IMR-90 (cell line): Measurements from ENCODE around the gene MAB21L3. TPM values are rescaled to one million over a fixed set of nuclear protein-coding genes. Genes with fewer than 3 reads are reported as not detected.

ENCODE experiments used
- ATAC-seq: fragments of 200-7000 bp; cut with Tn5 transposase; 2 replicates; pipeline ENCODE4 v1.9.1; 2020; ENCODE audit warnings: low read depth, mild to moderate bottlenecking, moderate library complexity
- BruUV-seq: library from RNA; stranded (reverse); fragments of 400-500 nt; replicated peaks from 2 replicates; lab custom pipeline; 2021; lab: Mats Ljungman, UMichigan
- CTCF ChIA-PET: fragments of 300-600 bp; formaldehyde crosslinking; extraction: SDS; loops from one replicate; lab custom pipeline; 2021; ENCODE audit warnings: antibody characterized with exemption; lab: Yijun Ruan, JAX
- POLR2A ChIA-PET: fragments of 300-600 bp; sonication (Branson Sonifier 250); formaldehyde crosslinking; loops from one replicate; lab custom pipeline; 2022; ENCODE audit warnings: antibody characterized with exemption; ENCODE audit not compliant: unreplicated experiment; lab: Charles Lee
- DNase-seq: peaks from one replicate; pipeline ENCODE4 v3.0.0; 2013
- H2AFZ ChIP-seq: replicated peaks from 2 replicates; pipeline ENCODE3; 2013; ENCODE audit warnings: low read length, mild to moderate bottlenecking; ENCODE audit not compliant: poor library complexity
- H2AK5ac ChIP-seq: 2 replicates; pipeline ENCODE4 v1.6.1; 2013; ENCODE audit warnings: low read depth, low read length, inconsistent platforms
- H2AK9ac ChIP-seq: replicated peaks from 2 replicates; pipeline ENCODE3; 2013; ENCODE audit warnings: mild to moderate bottlenecking, low read depth, low read length, moderate library complexity; ENCODE audit not compliant: poor library complexity
- H2BK120ac ChIP-seq: 2 replicates; pipeline ENCODE4 v1.6.1; 2013; ENCODE audit warnings: low read depth, low read length, inconsistent platforms
- H2BK15ac ChIP-seq: 3 replicates; pipeline ENCODE4 v1.6.1; 2013; ENCODE audit warnings: low read depth, low read length, inconsistent platforms
- H2BK20ac ChIP-seq: 2 replicates; pipeline ENCODE4 v1.6.1; 2013; ENCODE audit warnings: low read depth, mild to moderate bottlenecking, inconsistent platforms, low read length, moderate library complexity
- H2BK5ac ChIP-seq: 2 replicates; pipeline ENCODE4 v1.6.1; 2013; ENCODE audit warnings: mild to moderate bottlenecking, low read depth, low read length, inconsistent platforms; ENCODE audit not compliant: poor library complexity, severe bottlenecking
- H3K14ac ChIP-seq: replicated peaks from 2 replicates; pipeline ENCODE4 v1.6.1; 2013; ENCODE audit warnings: low read depth, low read length, inconsistent platforms
- H3K18ac ChIP-seq: 2 replicates; pipeline ENCODE4 v1.6.1; 2013; ENCODE audit warnings: low read depth, low read length, control low read depth
- H3K23ac ChIP-seq: 2 replicates; pipeline ENCODE4 v1.6.1; 2013; ENCODE audit warnings: low read depth, low read length, inconsistent platforms
- H3K27ac ChIP-seq: 2 replicates; pipeline ENCODE4 v1.5.1; 2013; ENCODE audit warnings: mild to moderate bottlenecking, control low read depth, low read length; ENCODE audit not compliant: insufficient read depth
- H3K27me3 ChIP-seq: 2 replicates; pipeline ENCODE4 v1.6.1; 2013; ENCODE audit warnings: low read length; ENCODE audit not compliant: control insufficient read depth, insufficient read depth
- H3K36me3 ChIP-seq: 2 replicates; pipeline ENCODE4 v1.6.1; 2013; ENCODE audit warnings: low read length, mixed read lengths; ENCODE audit not compliant: control insufficient read depth, insufficient read depth
- H3K4ac ChIP-seq: 2 replicates; pipeline ENCODE4 v1.6.1; 2013; ENCODE audit warnings: low read depth, low read length, inconsistent platforms
- H3K4me1 ChIP-seq: 2 replicates; pipeline ENCODE4 v1.6.1; 2013; ENCODE audit warnings: low read length, mixed read lengths; ENCODE audit not compliant: control insufficient read depth, insufficient read depth
- H3K4me2 ChIP-seq: 2 replicates; pipeline ENCODE4 v1.6.1; 2013; ENCODE audit warnings: low read depth, mild to moderate bottlenecking, control low read depth, low read length, moderate library complexity
- H3K4me3 ChIP-seq: 2 replicates; pipeline ENCODE4 v1.5.1; 2013; ENCODE audit warnings: low read depth, mild to moderate bottlenecking, control low read depth, low read length, moderate library complexity; ENCODE audit not compliant: insufficient read depth
- H3K56ac ChIP-seq: 2 replicates; pipeline ENCODE4 v1.6.1; 2013; ENCODE audit warnings: low read length, inconsistent platforms; ENCODE audit not compliant: insufficient read depth; ENCODE audit errors: extremely low read depth
- H3K79me1 ChIP-seq, 2 experiments: 2 replicates each; pipeline ENCODE4 v1.6.1; 2013; ENCODE audit warnings: low read length in 2 of 2, inconsistent platforms in 1 of 2, low read depth in 1 of 2
- H3K9ac ChIP-seq: 2 replicates; pipeline ENCODE4 v1.6.1; 2013; ENCODE audit warnings: low read depth, low read length, control low read depth
- H3K9me1 ChIP-seq: 2 replicates; pipeline ENCODE4 v1.6.1; 2013; ENCODE audit warnings: low read length, inconsistent platforms; ENCODE audit not compliant: insufficient read depth
- H3K9me3 ChIP-seq: 2 replicates; pipeline ENCODE4 v1.6.1; 2013; ENCODE audit warnings: low read length; ENCODE audit not compliant: control insufficient read depth, insufficient read depth
- H4K20me1 ChIP-seq: 2 replicates; pipeline ENCODE4 v1.6.1; 2013; ENCODE audit warnings: low read length, inconsistent platforms; ENCODE audit not compliant: insufficient read depth
- H4K5ac ChIP-seq: 2 replicates; pipeline ENCODE4 v1.6.1; 2013; ENCODE audit warnings: mild to moderate bottlenecking, low read depth, low read length, control low read depth
- H4K8ac ChIP-seq, 2 experiments: 2 replicates each; pipeline ENCODE4 v1.6.1; 2013; ENCODE audit warnings: low read depth in 2 of 2, low read length in 2 of 2, control low read depth in 1 of 2, inconsistent platforms in 1 of 2
- H4K91ac ChIP-seq: 2 replicates; pipeline ENCODE4 v1.6.1; 2013; ENCODE audit warnings: low read depth, low read length, inconsistent platforms; ENCODE audit not compliant: insufficient read depth
- BHLHE40 ChIP-seq: fragments of 150-350 bp; IDR thresholded peaks from 2 replicates; pipeline ENCODE4 v1.6.1; 2016; ENCODE audit warnings: mild to moderate bottlenecking, low read depth, low read length
- CEBPB ChIP-seq: IDR thresholded peaks from 2 replicates; pipeline ENCODE4 v1.6.1; 2012; ENCODE audit warnings: low read depth, low read length, improper control_type of control experiment
- CHD1 ChIP-seq: IDR thresholded peaks from 2 replicates; pipeline ENCODE4 v1.6.1; 2012; ENCODE audit warnings: low read depth, low read length, improper control_type of control experiment
- FOS ChIP-seq: fragments of 150-350 bp; IDR thresholded peaks from 2 replicates; pipeline ENCODE4 v1.6.1; 2016; ENCODE audit warnings: low read depth, low read length
- MAFK ChIP-seq: IDR thresholded peaks from 2 replicates; pipeline ENCODE4 v1.6.1; 2012; ENCODE audit warnings: low read depth, low read length, improper control_type of control experiment
- MAZ ChIP-seq: IDR thresholded peaks from 2 replicates; pipeline ENCODE4 v1.6.1; 2012; ENCODE audit warnings: low read depth, mild to moderate bottlenecking, low read length, improper control_type of control experiment, moderate library complexity, borderline replicate concordance
- MXI1 ChIP-seq: IDR thresholded peaks from 2 replicates; pipeline ENCODE4 v1.6.1; 2012; ENCODE audit warnings: low read depth, mild to moderate bottlenecking, low read length, moderate library complexity, borderline replicate concordance
- NFE2L2 ChIP-seq: fragments of 150-350 bp; IDR thresholded peaks from 2 replicates; pipeline ENCODE4 v1.6.1; 2016; ENCODE audit warnings: low read depth, mild to moderate bottlenecking, low read length
- POLR2A ChIP-seq: IDR thresholded peaks from 2 replicates; pipeline ENCODE4 v1.6.1; 2012; ENCODE audit warnings: mild to moderate bottlenecking, low read depth, low read length
- RAD21 ChIP-seq: IDR thresholded peaks from 2 replicates; pipeline ENCODE4 v1.6.1; 2012; ENCODE audit warnings: low read length, improper control_type of control experiment
- RCOR1 ChIP-seq: IDR thresholded peaks from 2 replicates; pipeline ENCODE4 v1.6.1; 2012; ENCODE audit warnings: mild to moderate bottlenecking, low read length, improper control_type of control experiment; ENCODE audit not compliant: insufficient replicate concordance
- RFX5 ChIP-seq: IDR thresholded peaks from 2 replicates; pipeline ENCODE4 v1.8.0; 2012; ENCODE audit warnings: low read depth, mild to moderate bottlenecking, low read length, moderate library complexity
- SMC3 ChIP-seq: fragments of 150-350 bp; IDR thresholded peaks from 2 replicates; pipeline ENCODE4 v1.6.1; 2016; ENCODE audit warnings: low read depth, mild to moderate bottlenecking, antibody characterized with exemption, low read length, moderate library complexity
- WGBS, 2 experiments: methylation state at CpG; one replicate each; pipeline versions ENCODE4 v1.1.5 to v1.1.7; 2013; ENCODE audit warnings: missing lambda C conversion rate in 2 of 2; ENCODE audit not compliant: insufficient read length in 1 of 2; ENCODE audit errors: extremely low coverage in 2 of 2; 5-methylcytosine and 5-hydroxymethylcytosine counted together
- dilution Hi-C: fragments of 300-500 bp; cut with HindIII; formaldehyde crosslinking; loops from one replicate; pipeline ENCODE4 v1.14.3; 2018; ENCODE audit warnings: low sequenced_read_pairs; ENCODE audit not compliant: unreplicated experiment
- in situ Hi-C: fragments of 300-500 bp; cut with MboI; formaldehyde crosslinking; loops from 3 replicates; pipeline ENCODE4 v1.14.3; 2019; ENCODE audit warnings: low sequenced_read_pairs, inconsistent platforms, mixed read lengths
- intact Hi-C: fragments of 100-400 bp; cut with micrococcal nuclease; formaldehyde crosslinking; loops from 2 replicates; pipeline ENCODE4 v1.10.0; 2022
- polyA plus RNA-seq, 3 experiments: library from polyadenylated mRNA; depleted of rRNA; stranded (reverse); fragments of >200 nt; gene quantifications; 2 replicates each; pipeline ENCODE4 v1.2.3, GENCODE V29; 2012; ENCODE audit warnings: low replicate concordance in 1 of 3
- total RNA-seq: library from RNA; depleted of rRNA; stranded (reverse); fragments of >200 nt; gene quantifications from 2 replicates; pipeline ENCODE4 v1.2.3, GENCODE V29; 2012
- TF ChIP-seq, protein P1 (sequence below): fragments of 150-350 bp; IDR thresholded peaks from 2 replicates; pipeline ENCODE4 v1.6.1; 2016; ENCODE audit warnings: low read depth, mild to moderate bottlenecking, low read length, moderate library complexity, borderline replicate concordance
- TF ChIP-seq, protein P2 (sequence below): fragments of 150-350 bp; IDR thresholded peaks from 2 replicates; pipeline ENCODE4 v1.6.1; 2017; ENCODE audit warnings: mild to moderate bottlenecking, antibody characterized with exemption, low read length, low read depth
- TF ChIP-seq, protein P3 (sequence below): conservative IDR thresholded peaks from 2 replicates; pipeline ENCODE4 v1.5.1; 2012; ENCODE audit warnings: mild to moderate bottlenecking, low read depth, low read length, improper control_type of control experiment

Gene MAB21L3
- total and polyA plus RNA-seq, 2 of the 4 experiments (the other 2 are of a cell fraction): not detected

DNA sequence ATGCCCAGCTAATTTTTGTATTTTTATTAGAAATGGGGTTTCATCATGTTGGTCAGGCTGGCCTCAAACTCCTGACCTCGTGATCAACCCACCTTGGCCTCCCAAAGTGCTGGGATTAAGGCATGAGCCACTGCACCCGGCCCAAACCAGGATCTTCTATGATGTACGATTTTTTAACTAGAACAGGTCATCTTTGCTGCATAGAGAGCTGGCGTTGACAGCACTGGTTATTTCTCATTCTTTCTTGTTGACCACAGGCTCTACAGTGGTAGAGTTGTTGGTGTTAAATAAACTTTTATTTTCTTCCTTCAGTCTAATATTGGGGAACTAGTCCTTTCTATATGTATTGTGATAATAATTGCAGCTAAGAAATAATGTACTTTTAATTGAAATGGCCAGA is 3.8 kb upstream of the MAB21L3 start:
- H3K79me1 ChIP-seq: no peaks in the 10 kb centered on the region
- DNase-seq: no peak
- H2AFZ ChIP-seq: no peak overlapping the region
- no peaks in the 10 kb centered on the region for H3K9me3 ChIP-seq
- intact Hi-C loops: no loop called here
- H2BK20ac ChIP-seq: no peak overlapping the region
- H3K14ac ChIP-seq: no peak overlapping the region
- peaks cover 6% of the 10 kb centered on the region; the same call in 1 of the 2 replicates for H3K4me1 ChIP-seq
- H3K9ac ChIP-seq: no peak overlapping the region
- dilution Hi-C loops: no loop called here
- H3K27ac ChIP-seq: no peak overlapping the region
- H3K9me1 ChIP-seq: no peaks in the 10 kb centered on the region
- H2AK9ac ChIP-seq: no peak overlapping the region
- H3K27me3 ChIP-seq: peaks cover 3% of the 10 kb centered on the region; the same call in 1 of the 2 replicates
- no peak overlapping the region for H3K4ac ChIP-seq
- H3K4me2 ChIP-seq: no peak overlapping the region
- H3K18ac ChIP-seq: no peak overlapping the region
- no peak overlapping the region for H4K91ac ChIP-seq
- no peaks in the 10 kb centered on the region for H3K36me3 ChIP-seq
- no TSS peak for BruUV-seq
- H2BK15ac ChIP-seq: no peak overlapping the region
- 70% methylated on average over 2 of the region's 4 CpGs; no CpG with 5 or more reads in 1 of the 2 experiments for WGBS, 2 experiments
- no peak overlapping the region for H3K56ac ChIP-seq
- no peak for TF ChIP-seq CHD1
- no peak for TF ChIP-seq POLR2A
- no peak for TF ChIP-seq RCOR1
- no peak for TF ChIP-seq SMC3
- no peak for TF ChIP-seq BHLHE40
- no peak for TF ChIP-seq NFE2L2
- TF ChIP-seq, protein P1, sequence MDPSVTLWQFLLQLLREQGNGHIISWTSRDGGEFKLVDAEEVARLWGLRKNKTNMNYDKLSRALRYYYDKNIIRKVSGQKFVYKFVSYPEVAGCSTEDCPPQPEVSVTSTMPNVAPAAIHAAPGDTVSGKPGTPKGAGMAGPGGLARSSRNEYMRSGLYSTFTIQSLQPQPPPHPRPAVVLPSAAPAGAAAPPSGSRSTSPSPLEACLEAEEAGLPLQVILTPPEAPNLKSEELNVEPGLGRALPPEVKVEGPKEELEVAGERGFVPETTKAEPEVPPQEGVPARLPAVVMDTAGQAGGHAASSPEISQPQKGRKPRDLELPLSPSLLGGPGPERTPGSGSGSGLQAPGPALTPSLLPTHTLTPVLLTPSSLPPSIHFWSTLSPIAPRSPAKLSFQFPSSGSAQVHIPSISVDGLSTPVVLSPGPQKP: no peak
- TF ChIP-seq, protein P2, sequence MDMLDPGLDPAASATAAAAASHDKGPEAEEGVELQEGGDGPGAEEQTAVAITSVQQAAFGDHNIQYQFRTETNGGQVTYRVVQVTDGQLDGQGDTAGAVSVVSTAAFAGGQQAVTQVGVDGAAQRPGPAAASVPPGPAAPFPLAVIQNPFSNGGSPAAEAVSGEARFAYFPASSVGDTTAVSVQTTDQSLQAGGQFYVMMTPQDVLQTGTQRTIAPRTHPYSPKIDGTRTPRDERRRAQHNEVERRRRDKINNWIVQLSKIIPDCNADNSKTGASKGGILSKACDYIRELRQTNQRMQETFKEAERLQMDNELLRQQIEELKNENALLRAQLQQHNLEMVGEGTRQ: no peak
- TF ChIP-seq CEBPB: no peak
- TF ChIP-seq MXI1: no peak
- TF ChIP-seq RFX5: no peak
- TF ChIP-seq MAZ: no peak
- TF ChIP-seq RAD21: no peak
- TF ChIP-seq, protein P3, sequence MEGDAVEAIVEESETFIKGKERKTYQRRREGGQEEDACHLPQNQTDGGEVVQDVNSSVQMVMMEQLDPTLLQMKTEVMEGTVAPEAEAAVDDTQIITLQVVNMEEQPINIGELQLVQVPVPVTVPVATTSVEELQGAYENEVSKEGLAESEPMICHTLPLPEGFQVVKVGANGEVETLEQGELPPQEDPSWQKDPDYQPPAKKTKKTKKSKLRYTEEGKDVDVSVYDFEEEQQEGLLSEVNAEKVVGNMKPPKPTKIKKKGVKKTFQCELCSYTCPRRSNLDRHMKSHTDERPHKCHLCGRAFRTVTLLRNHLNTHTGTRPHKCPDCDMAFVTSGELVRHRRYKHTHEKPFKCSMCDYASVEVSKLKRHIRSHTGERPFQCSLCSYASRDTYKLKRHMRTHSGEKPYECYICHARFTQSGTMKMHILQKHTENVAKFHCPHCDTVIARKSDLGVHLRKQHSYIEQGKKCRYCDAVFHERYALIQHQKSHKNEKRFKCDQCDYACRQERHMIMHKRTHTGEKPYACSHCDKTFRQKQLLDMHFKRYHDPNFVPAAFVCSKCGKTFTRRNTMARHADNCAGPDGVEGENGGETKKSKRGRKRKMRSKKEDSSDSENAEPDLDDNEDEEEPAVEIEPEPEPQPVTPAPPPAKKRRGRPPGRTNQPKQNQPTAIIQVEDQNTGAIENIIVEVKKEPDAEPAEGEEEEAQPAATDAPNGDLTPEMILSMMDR: no peak
- TF ChIP-seq MAFK: no peak
- TF ChIP-seq FOS: no peak
- no peak overlapping the region for H4K8ac ChIP-seq
- no peaks in the 10 kb centered on the region for H4K20me1 ChIP-seq
- no peak overlapping the region for H3K4me3 ChIP-seq
- ATAC-seq: no peak
- no peak overlapping the region for H2BK120ac ChIP-seq
- H2BK5ac ChIP-seq: no peak overlapping the region
- ChIA-PET POLR2A (no interaction called here), CTCF (interaction anchor here (0.6 kb wide), 1 partner anchor 8 kb away, joined by 3 read pairs; no protein-coding TSS in a partner anchor)
- no peak overlapping the region for H4K5ac ChIP-seq
- no peak overlapping the region for H2AK5ac ChIP-seq
- in situ Hi-C loops: no loop called here
- H3K23ac ChIP-seq: no peak overlapping the region
